ENCODE measurements around the gene HPCAL1.

The HPCAL1 gene

GRCh38 chr2:10393640-10393982 is 90.9 kb downstream of the HPCAL1 start:
- no peak overlapping the region for H3K4me3 ChIP-seq
- peak overlapping the region in 3 of 21 experiments; percentile 0 to 22 (median 14) for H3K27ac ChIP-seq

- no peak overlapping the region for H3K4me3 ChIP-seq
- H3K27ac ChIP-seq, result no peak overlapping the region
These were observed 93.2 kb downstream of the HPCAL1 start for GRCh38 chr2:10395893-10396292.

GRCh38 chr2:10396464-10396863 is 93.8 kb downstream of the HPCAL1 start:
- Histone ChIP-seq H3K4me3 (no peak overlapping the region), H3K27ac (no peak overlapping the region)

- Histone ChIP-seq H3K27ac (no peak overlapping the region), H3K4me3 (no peak overlapping the region)
These were observed 94.7 kb downstream of the HPCAL1 start for GRCh38 chr2:10397297-10397875.

- H3K27ac ChIP-seq, result no peak overlapping the region
- H3K4me3 ChIP-seq, result no peak overlapping the region
These were observed 95.2 kb downstream of the HPCAL1 start for GRCh38 chr2:10397878-10398277.

GRCh38 chr2:10398496-10398895 is 95.8 kb downstream of the HPCAL1 start:
- peak overlapping the region in 3 of 21 experiments; percentile 16 to 34 (median 21) for H3K27ac ChIP-seq
- H3K4me3 ChIP-seq, result no peak overlapping the region

GRCh38 chr2:10399358-10399757 is 96.7 kb downstream of the HPCAL1 start:
- H3K27ac ChIP-seq, result peak overlapping the region in 2 of 21 experiments; percentile 43 to 49
- H3K4me3 ChIP-seq, result no peak overlapping the region

GRCh38 chr2:10400002-10400401 is 97.3 kb downstream of the HPCAL1 start:
- H3K27ac ChIP-seq, result peak overlapping the region in 6 of 21 experiments; percentile 22 to 51 (median 46)
- no peak overlapping the region for H3K4me3 ChIP-seq

- Histone ChIP-seq H3K4me3 (no peak overlapping the region), H3K27ac (peak overlapping the region in 7 of 21 experiments; percentile 3 to 51 (median 22))
These were observed 97.9 kb downstream of the HPCAL1 start for GRCh38 chr2:10400568-10400977.

GRCh38 chr2:10400978-10401951 is 98.6 kb downstream of the HPCAL1 start:
- peak overlapping the region in 10 of 21 experiments; percentile 3 to 51 (median 20) for H3K27ac ChIP-seq
- H3K4me3 ChIP-seq, result no peak overlapping the region

GRCh38 chr2:10402062-10402585 is 99.4 kb downstream of the HPCAL1 start:
- H3K27ac ChIP-seq, result peak overlapping the region in 3 of 21 experiments; percentile 19 to 48 (median 43)
- H3K4me3 ChIP-seq, result no peak overlapping the region

- Histone ChIP-seq H3K27ac (peak overlapping the region in 2 of 21 experiments; percentile 8 to 29), H3K4me3 (no peak overlapping the region)
These were observed 100.0 kb downstream of the HPCAL1 start for GRCh38 chr2:10402653-10403215.

- peak overlapping the region in 16 of 21 experiments; percentile 22 to 82 (median 59) for H3K27ac ChIP-seq
- no peak overlapping the region for H3K4me3 ChIP-seq
These were observed 101.8 kb downstream of the HPCAL1 start for GRCh38 chr2:10404324-10405143.

- no peak overlapping the region for H3K4me3 ChIP-seq
- peak overlapping the region in 15 of 21 experiments; percentile 32 to 82 (median 59) for H3K27ac ChIP-seq
These were observed 102.7 kb downstream of the HPCAL1 start for GRCh38 chr2:10405448-10405847.

GRCh38 chr2:10406016-10406415 is 103.3 kb downstream of the HPCAL1 start:
- Histone ChIP-seq H3K4me3 (no peak overlapping the region), H3K27ac (peak overlapping the region in 6 of 21 experiments; percentile 36 to 63 (median 54))

- Histone ChIP-seq H3K27ac (peak overlapping the region in 6 of 21 experiments; percentile 26 to 63 (median 54)), H3K4me3 (no peak overlapping the region)
These were observed 103.9 kb downstream of the HPCAL1 start for GRCh38 chr2:10406491-10407188.

GRCh38 chr2:10407432-10407831 is 104.7 kb downstream of the HPCAL1 start:
- no peak overlapping the region for H3K4me3 ChIP-seq
- peak overlapping the region in 11 of 21 experiments; percentile 19 to 75 (median 47) for H3K27ac ChIP-seq

- Histone ChIP-seq H3K27ac (peak overlapping the region in 18 of 21 experiments; percentile 0 to 75 (median 54)), H3K4me3 (peak overlapping the region in 1 of 7 experiments; percentile 8)
These were observed 105.3 kb downstream of the HPCAL1 start for GRCh38 chr2:10407841-10408648.

All from skin epidermis (tissue), 12 donors.